ENCODE data around the gene GSG1L2.

GSG1L2 gene

DNA sequence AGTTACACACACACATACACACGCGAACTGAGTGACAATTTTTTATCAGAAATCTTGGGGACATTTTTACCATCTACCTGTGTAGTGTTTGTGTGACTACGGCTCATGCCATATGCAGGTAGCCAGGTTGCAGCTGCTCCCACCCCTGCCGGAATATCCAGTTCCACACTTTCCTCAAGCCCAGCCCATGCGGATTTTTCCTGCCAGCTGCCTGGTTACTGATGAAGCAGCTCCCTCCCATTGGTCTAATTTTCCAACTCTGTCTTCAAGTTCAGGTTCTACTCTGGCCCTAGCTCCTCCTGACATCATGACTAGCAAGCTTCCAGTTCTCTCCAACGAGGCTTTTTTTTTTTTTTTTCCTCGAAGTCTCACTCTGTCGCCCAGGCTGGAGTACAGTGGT lies 4.8 kb downstream of the GSG1L2 start:
- peak; percentile 85 for DNase-seq (ENCODE audit: low read depth)
- H3K4me3 ChIP-seq (ENCODE audit: low read depth, low read length), result no peak overlapping the region
- no peak for TF ChIP-seq CTCF (IDR thresholded peaks at IDR 0.05; ENCODE audit: control insufficient read depth, extremely low read depth, insufficient read depth)

DNA sequence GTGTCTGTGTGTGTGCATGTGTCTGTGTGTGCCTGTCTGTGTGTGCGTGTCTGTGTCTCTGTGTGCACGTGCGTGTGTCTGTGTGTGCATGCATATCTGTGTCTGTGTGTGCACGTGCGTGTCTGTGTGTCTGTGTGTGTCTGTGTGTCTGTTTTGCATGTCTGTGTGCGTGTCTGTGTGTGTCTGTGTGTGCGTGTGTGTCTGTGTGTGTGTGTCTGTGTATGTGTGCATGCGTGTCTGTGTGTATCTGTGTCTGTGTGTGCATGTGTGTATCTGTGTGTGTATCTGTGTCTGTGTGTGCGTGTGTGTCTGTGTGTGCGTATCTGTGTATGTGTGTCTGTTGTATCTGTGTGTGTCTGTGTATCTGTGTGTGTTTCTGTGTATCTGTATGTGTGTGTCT lies 5.4 kb downstream of the GSG1L2 start:
- no peak overlapping the region for H3K4me3 ChIP-seq (ENCODE audit: low read depth, low read length)
- TF ChIP-seq CTCF (IDR thresholded peaks at IDR 0.05; ENCODE audit: control insufficient read depth, extremely low read depth, insufficient read depth), result no peak
- no peak for DNase-seq (ENCODE audit: low read depth)

GRCh38 chr17:9814337-9814945 lies 7.4 kb downstream of the GSG1L2 start:
- TF ChIP-seq CTCF (IDR thresholded peaks at IDR 0.05; ENCODE audit: control insufficient read depth, extremely low read depth, insufficient read depth), result no peak
- H3K4me3 ChIP-seq (ENCODE audit: low read depth, low read length), result no peak overlapping the region
- no peak for DNase-seq (ENCODE audit: low read depth)

DNA sequence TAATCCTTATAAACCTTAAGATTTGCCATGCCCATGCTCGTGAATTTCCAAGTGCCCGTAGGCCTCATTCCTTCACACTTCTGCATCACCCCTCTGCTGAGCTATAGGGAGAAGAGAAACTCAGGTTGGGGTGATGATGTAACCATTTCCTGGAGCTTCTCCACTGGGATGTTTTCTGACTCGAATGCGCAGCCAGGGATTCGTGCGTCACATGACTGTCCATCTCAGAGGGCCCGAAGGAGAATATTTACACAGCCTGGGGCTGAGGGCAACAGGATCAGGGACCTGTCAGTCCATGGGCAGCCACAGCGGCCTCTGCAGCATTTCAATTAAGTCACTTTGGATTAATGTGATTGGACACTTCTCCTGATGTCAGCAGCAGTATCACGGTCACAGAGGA lies 8.7 kb downstream of the GSG1L2 start:
- no peak for TF ChIP-seq CTCF (IDR thresholded peaks at IDR 0.05; ENCODE audit: control insufficient read depth, extremely low read depth, insufficient read depth)
- DNase-seq (ENCODE audit: low read depth), result no peak
- no peak overlapping the region for H3K4me3 ChIP-seq (ENCODE audit: low read depth, low read length)

DNA sequence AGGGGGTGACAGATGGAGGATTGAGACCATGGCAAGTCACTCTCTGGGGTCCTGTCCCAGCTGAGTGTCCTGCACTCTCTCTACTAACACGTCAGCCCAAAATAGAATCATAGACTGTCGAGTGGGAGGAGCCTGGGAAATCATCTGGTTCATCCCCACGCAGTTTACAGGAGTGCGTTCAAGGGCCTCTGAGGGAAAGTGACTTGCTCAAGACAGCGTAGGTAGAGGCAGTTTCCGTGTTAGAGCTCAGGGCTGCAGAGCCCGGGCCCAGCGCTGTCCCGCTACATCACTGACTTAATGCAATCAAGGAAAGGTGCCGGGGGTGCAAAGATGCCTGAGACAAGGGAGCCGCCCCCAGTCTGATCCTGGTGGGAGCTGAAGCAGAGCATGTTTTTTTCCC lies 10.3 kb downstream of the GSG1L2 start:
- TF ChIP-seq CTCF (IDR thresholded peaks at IDR 0.05; ENCODE audit: control insufficient read depth, extremely low read depth, insufficient read depth), result no peak
- DNase-seq (ENCODE audit: low read depth), result no peak
- H3K4me3 ChIP-seq (ENCODE audit: low read depth, low read length), result no peak overlapping the region

- H3K4me3 ChIP-seq (ENCODE audit: low read depth, low read length), result no peak overlapping the region
- no peak for TF ChIP-seq CTCF (IDR thresholded peaks at IDR 0.05; ENCODE audit: control insufficient read depth, extremely low read depth, insufficient read depth)
- DNase-seq (ENCODE audit: low read depth), result no peak
Measured at GRCh38 chr17:9811086-9811485, 10.8 kb downstream of the GSG1L2 start.
